Measurements from ENCODE around the gene IVD.

Gene IVD

DNA sequence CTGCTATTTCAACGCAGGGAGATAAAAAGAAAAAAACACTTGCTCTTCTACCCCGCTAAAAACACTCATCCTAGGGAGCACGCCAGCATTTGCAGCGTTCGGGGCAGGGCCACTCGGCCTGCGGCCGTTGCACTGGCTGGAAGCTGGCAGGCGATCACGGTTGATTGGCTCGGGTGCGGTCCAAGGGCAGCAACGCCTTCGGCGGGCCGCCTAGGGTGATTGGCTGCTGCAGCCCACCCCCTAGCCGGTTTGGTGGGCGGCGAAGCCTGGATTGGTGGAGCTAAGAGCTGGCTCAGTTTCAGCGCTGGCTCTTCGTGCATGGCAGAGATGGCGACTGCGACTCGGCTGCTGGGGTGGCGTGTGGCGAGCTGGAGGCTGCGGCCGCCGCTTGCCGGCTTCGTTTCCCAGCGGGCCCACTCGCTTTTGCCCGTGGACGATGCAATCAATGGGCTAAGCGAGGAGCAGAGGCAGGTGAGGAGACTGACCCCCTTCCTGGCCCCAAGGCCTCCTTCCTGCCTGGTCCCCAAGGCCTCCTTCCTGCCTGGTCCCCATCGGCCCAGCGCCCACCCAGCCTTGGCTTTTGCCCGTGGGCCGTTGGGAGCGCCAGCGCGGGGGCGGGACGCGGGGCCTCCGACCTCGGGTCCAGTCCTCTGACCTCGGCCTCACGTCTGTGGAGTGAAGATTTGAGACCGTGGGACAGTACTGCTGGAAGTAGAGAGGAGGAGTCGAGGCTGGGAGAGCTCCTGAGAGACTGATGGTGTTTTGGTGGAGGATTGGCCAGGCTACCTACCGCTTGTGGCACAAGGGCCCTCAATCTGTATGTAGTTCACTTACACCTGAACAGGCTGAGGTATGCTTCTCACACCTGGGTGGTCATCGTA is at the start of gene IVD:
Gene IVD, plus strand, starts transcription at position 295 of the 881 bp plus-strand sequence. Its CDS starts 33 bp downstream, at position 328.
- in situ Hi-C loops (cut with MboI; ENCODE audit: low sequenced_read_pairs): no loop called here

DNA sequence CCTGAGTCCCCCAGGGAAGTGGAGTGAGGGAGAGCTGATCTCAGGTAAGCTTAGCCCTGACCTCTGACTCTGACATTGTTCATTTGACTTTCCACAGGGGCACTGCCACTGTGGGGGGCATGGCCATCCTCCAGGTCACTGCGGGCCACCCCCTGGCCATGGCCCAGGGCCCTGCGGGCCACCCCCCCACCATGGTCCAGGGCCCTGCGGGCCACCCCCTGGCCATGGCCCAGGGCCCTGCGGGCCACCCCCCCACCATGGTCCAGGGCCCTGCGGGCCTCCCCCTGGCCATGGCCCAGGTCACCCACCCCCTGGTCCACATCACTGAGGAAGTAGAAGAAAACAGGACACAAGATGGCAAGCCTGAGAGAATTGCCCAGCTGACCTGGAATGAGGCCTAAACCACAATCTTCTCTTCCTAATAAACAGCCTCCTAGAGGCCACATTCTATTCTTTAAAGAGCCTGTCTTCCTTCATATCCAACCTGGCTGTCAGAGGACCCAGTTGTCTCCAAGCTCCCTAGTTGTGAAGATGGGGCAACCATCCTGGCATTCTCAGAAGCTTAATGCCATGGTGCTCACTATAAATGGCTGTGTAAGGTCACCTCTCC is 49.5 kb upstream of the IVD start:
- in situ Hi-C loops (cut with MboI; ENCODE audit: low sequenced_read_pairs): no loop called here

- in situ Hi-C loops (cut with MboI; ENCODE audit: low sequenced_read_pairs): no loop called here
Observed at GRCh38 chr15:40357246-40357645, 48.3 kb upstream of the IVD start.

- in situ Hi-C loops (cut with MboI; ENCODE audit: low sequenced_read_pairs): no loop called here
Observed at GRCh38 chr15:40357723-40358470, 47.7 kb upstream of the IVD start, which contains the start of gene DISP2. TSS of gene DISP2 (plus strand) at chr15:40358219. CDS start at chr15:40358322, 103 bp downstream.

DNA sequence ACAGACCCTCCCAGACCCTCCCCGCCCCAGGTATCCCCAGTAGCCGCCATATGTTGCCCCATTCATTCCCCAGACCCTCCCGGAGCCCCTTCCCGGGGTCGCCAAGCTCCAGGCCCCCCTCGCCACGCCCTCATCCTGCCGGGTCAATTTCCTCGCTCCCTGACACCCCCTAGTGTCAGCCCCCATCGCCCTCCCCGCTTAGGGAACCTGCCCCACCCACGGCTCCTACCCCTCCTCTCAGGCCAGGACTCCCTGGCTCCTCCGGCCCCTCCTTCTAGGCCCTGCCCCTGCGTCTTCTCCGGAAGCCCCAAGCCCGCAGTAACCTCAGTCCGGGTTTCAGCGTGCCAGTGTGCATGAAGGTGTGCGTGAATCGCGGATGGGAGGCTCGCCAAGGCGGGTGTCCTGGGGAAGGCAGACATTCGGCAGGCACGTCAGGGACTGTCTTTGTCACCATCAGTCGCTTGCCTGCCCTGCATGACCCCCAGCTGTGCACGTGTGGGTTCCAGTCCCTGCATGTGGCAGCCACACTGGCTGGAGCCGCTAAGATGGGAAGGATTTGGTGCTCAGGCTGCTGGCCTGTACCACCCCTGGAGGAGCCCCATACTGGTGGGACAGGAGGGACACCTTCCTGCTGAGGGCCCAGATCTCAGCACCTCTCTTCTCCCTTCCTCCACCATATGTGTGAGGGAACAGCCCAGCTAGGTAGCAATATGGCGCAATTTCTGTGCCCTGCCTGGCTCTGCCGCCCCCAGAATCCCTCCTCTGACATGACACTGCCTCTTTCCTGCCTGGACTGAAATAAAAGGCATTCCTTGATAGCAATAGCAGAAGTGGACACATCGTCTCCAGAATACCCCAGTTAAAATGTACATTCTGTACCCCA is 46.9 kb upstream of the IVD start:
- in situ Hi-C loops (cut with MboI; ENCODE audit: low sequenced_read_pairs): no loop called here

GRCh38 chr15:40360015-40360414 is 45.6 kb upstream of the IVD start:
- in situ Hi-C loops (cut with MboI; ENCODE audit: low sequenced_read_pairs): no loop called here

DNA sequence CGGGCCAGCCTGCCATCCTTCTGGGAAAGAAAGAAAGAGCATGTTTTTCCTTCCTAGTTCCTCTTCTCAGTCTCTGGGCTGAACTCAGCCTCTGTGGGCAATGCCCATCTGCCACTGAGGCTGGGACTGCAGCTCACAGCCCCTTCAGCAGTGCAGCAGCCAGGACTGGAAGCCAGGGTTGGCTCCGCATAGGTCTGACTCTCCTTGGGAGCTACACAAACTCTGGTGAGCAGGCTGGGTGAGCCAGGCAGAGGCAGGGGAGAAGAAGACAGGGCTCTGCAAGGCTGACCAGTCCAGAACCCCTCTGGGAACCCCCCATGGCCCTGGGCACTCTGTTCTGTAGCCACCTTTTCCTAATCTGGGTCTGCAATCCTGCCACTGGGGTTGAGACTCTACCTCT is 44.0 kb upstream of the IVD start:
- in situ Hi-C loops (cut with MboI; ENCODE audit: low sequenced_read_pairs): no loop called here

GRCh38 chr15:40363611-40364010 is 42.0 kb upstream of the IVD start:
- in situ Hi-C loops (cut with MboI; ENCODE audit: low sequenced_read_pairs): no loop called here

DNA sequence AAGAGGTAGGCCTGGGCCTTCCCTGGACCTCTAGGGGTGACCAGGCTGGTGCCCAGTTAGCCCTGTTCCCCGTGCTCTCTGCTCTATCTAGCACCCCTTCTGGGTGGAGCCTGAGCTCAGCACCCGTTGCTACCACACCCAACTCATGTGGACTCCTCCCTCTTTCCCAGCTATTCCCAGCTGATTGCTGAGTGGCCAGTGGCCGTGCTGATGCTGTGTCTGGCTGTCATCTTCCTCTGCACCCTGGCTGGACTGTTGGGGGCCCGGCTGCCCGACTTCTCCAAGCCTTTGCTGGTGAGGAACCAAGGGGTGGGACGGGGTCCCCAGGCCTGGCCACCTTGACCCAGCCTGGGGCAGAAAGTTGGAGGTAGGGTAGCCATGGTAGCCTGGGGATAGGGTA is 41.3 kb upstream of the IVD start:
- in situ Hi-C loops (cut with MboI; ENCODE audit: low sequenced_read_pairs): no loop called here

DNA sequence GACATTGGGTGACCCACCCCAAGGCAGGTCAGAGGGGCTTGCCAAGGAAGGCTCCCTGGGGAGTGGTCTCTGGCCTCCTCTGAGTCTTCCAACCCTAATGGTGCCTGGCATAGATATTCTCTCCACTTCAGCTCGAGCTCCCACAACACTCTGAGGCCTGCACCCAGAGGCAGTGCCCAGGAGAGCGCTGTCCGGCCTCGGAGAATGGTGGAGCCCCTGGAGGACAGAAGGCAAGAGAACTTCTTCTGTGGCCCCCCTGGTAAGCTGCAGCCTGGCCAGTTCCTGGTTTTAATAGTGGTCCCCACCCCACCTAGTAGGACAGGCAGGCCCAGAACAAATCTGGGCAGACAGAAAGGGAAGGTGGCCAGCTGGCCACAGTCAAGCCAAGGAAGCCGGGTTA is 40.6 kb upstream of the IVD start:
- in situ Hi-C loops (cut with MboI; ENCODE audit: low sequenced_read_pairs): no loop called here

- in situ Hi-C loops (cut with MboI; ENCODE audit: low sequenced_read_pairs): no loop called here
Observed at GRCh38 chr15:40365624-40366456, 39.8 kb upstream of the IVD start.

GRCh38 chr15:40366457-40367370 is 38.9 kb upstream of the IVD start:
- in situ Hi-C loops (cut with MboI; ENCODE audit: low sequenced_read_pairs): no loop called here

DNA sequence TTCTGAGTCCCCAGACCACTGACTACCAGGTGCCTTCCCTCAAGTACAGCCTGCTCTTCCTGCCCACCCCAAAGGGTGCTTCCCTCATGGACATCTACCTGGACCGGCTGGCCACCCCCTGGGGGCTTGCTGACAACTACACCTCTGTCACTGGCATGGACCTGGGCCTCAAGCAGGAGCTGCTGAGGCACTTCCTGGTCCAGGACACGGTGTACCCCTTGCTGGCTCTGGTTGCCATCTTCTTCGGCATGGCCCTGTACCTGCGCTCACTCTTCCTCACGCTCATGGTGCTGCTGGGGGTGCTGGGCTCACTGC is 38.3 kb upstream of the IVD start:
- in situ Hi-C loops (cut with MboI; ENCODE audit: low sequenced_read_pairs): no loop called here

GRCh38 chr15:40367686-40368611 is 37.6 kb upstream of the IVD start:
- in situ Hi-C loops (cut with MboI; ENCODE audit: low sequenced_read_pairs): no loop called here

DNA sequence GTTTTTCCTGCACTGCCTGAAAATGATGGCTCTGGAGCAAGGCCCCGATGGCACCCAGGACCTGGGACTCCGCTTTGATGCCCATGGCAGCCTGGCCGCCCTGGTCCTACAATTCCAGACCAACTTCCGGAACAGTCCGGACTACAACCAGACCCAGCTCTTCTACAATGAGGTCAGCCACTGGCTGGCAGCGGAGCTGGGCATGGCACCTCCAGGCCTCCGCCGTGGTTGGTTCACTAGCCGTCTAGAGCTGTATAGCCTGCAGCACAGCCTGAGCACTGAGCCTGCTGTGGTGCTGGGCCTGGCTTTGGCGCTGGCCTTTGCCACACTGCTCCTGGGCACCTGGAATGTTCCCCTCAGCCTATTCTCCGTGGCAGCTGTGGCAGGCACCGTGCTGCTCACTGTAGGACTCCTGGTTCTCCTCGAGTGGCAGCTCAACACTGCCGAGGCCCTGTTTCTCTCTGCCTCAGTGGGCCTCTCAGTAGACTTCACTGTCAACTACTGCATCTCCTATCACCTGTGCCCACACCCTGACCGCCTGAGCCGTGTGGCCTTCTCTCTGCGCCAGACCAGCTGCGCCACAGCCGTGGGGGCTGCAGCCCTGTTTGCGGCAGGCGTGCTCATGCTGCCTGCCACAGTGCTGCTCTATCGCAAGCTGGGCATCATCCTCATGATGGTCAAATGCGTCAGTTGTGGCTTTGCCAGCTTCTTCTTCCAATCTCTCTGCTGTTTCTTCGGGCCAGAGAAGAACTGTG is 36.7 kb upstream of the IVD start:
- in situ Hi-C loops (cut with MboI; ENCODE audit: low sequenced_read_pairs): no loop called here

DNA sequence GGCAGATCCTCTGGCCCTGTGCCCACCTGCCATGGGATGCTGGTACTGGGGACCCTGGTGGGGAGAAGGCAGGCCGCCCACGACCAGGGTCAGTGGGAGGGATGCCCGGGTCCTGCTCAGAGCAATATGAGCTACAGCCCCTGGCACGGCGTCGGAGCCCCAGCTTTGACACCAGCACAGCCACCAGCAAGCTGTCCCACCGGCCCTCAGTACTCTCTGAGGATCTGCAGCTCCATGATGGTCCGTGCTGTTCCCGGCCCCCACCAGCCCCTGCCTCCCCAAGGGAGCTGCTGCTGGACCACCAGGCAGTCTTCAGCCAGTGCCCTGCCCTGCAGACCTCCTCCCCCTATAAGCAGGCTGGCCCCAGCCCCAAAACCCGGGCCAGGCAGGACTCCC is 36.1 kb upstream of the IVD start:
- in situ Hi-C loops (cut with MboI; ENCODE audit: low sequenced_read_pairs): no loop called here

- in situ Hi-C loops (cut with MboI; ENCODE audit: low sequenced_read_pairs): no loop called here
Observed at GRCh38 chr15:40369971-40370370, 35.6 kb upstream of the IVD start.

Measured in HL-60/S4 treated with retinoic acid at 250 ng/mL for 4 days and 3 days (cell line).